H1 (cell line): Measurements from ENCODE around the gene SLFNL1. TPM values are rescaled to one million over a fixed set of nuclear protein-coding genes. Genes with fewer than 3 reads are reported as not detected.

ENCODE experiments used
- BCL11A ChIP-seq, 2 experiments: IDR thresholded peaks; one replicate each; pipeline ENCODE4 v1.6.1; 2011; ENCODE audit warnings: low read depth in 2 of 2, low read length in 2 of 2, mild to moderate bottlenecking in 2 of 2
- JUN ChIP-seq: IDR thresholded peaks from 2 replicates; pipeline ENCODE4 v1.6.1; 2011; ENCODE audit warnings: low read depth, mild to moderate bottlenecking, improper control_type of control experiment, low read length
- PHF8 ChIP-seq: fragments of 200-600 bp; sonication (generic); conservative IDR thresholded peaks from 2 replicates; pipeline ENCODE4 v1.7.1; 2012; ENCODE audit warnings: low read depth, mild to moderate bottlenecking, inconsistent platforms, low read length, moderate library complexity
- SIRT6 ChIP-seq: IDR thresholded peaks from one replicate; pipeline ENCODE4 v1.7.1; 2012; ENCODE audit warnings: low read length, inconsistent platforms
- polyA plus RNA-seq, 7 experiments: library from polyadenylated mRNA; depleted of rRNA in 3 of 7; stranded (reverse) in 5 of 7; unstranded in 2 of 7; fragments of >200 nt in 5 of 7; fragments of 200-250 nt in 2 of 7; gene quantifications; 1 replicate in 5 of 7; 2 replicates in 1 of 7; 4 replicates in 1 of 7; pipeline versions ENCODE4 v1.2.1 to v1.2.3, GENCODE V29; 2011 to 2013; ENCODE audit warnings: missing spikeins in 2 of 7, mixed read lengths in 2 of 7
- total RNA-seq: library from RNA; stranded (reverse); fragmentation: NEBNext Ultra II Directional; extraction: Animal tissue kit (Norgen Biotek cat#: 25700); gene quantifications from 2 replicates; pipeline ENCODE4 v1.2.1, GENCODE V29; 2021

SLFNL1 gene
- total and polyA plus RNA-seq, 2 of the 8 experiments (the other 6 are each of a cell fraction or from before 2014, with no cell fraction given): not detected

GRCh38 chr1:41021526-41022308 is at the start of gene SLFNL1 (continued):
- TF ChIP-seq JUN: no peak
- no peak for TF ChIP-seq PHF8
- no peak for TF ChIP-seq BCL11A (IDR thresholded peaks at IDR 0.05; ENCODE audit: low read depth in 2 of 2, low read length in 2 of 2)
- TF ChIP-seq SIRT6: no peak
